SK-N-SH (cell line): Measurements from ENCODE around the gene SPINT2.

Experiments used
- CHD2 ChIP-seq: fragments of 150-350 bp; IDR thresholded peaks from 2 replicates; pipeline ENCODE4 v1.6.1; 2018; ENCODE audit warnings: low read length; ENCODE audit not compliant: partially characterized antibody
- CTCF ChIP-seq: fragments of 200-600 bp; sonication (generic); IDR thresholded peaks from 2 replicates; pipeline ENCODE4 v1.6.1; 2017; ENCODE audit warnings: antibody characterized with exemption, mild to moderate bottlenecking, moderate library complexity
- EP300 ChIP-seq, 2 experiments: IDR thresholded peaks; 2 replicates each; pipeline versions ENCODE4 v1.4.0 to v1.6.1; 2012; ENCODE audit warnings: borderline replicate concordance in 1 of 2, low read depth in 1 of 2, low read length in 1 of 2
- FOXM1 ChIP-seq: IDR thresholded peaks from 2 replicates; pipeline ENCODE4 v1.4.0; 2012; ENCODE audit warnings: low read depth, mild to moderate bottlenecking
- GATA2 ChIP-seq: sonication (generic); formaldehyde crosslinking; IDR thresholded peaks from 2 replicates; pipeline ENCODE4 v1.5.0; 2020; ENCODE audit warnings: mild to moderate bottlenecking, missing genetic modification reagents
- MXI1 ChIP-seq: IDR thresholded peaks from 2 replicates; pipeline ENCODE4 v1.6.1; 2012; ENCODE audit warnings: mild to moderate bottlenecking, low read depth, low read length, improper control_type of control experiment
- POLR2AphosphoS5 ChIP-seq: IDR thresholded peaks from 2 replicates; pipeline ENCODE4 v1.6.1; 2012; ENCODE audit warnings: low read depth, low read length
- RAD21 ChIP-seq: IDR thresholded peaks from 2 replicates; pipeline ENCODE4 v1.6.1; 2012; ENCODE audit warnings: mild to moderate bottlenecking, low read length
- RCOR1 ChIP-seq: fragments of 150-350 bp; IDR thresholded peaks from 2 replicates; pipeline ENCODE4 v1.6.1; 2017; ENCODE audit warnings: antibody characterized with exemption, low read length
- REST ChIP-seq: IDR thresholded peaks from 2 replicates; pipeline ENCODE4 v1.6.1; 2012; ENCODE audit warnings: mild to moderate bottlenecking, low read depth, low read length, moderate library complexity
- SMC3 ChIP-seq: IDR thresholded peaks from 2 replicates; pipeline ENCODE4 v1.6.1; 2012; ENCODE audit warnings: low read depth, low read length, improper control_type of control experiment
- TAF1 ChIP-seq: IDR thresholded peaks from 2 replicates; pipeline ENCODE4 v1.6.1; 2012; ENCODE audit warnings: low read depth, mild to moderate bottlenecking, low read length, moderate library complexity, borderline replicate concordance
- YY1 ChIP-seq: IDR thresholded peaks from 2 replicates; pipeline ENCODE4 v1.4.0; 2012; ENCODE audit warnings: low read depth, mild to moderate bottlenecking
- ZBTB33 ChIP-seq: IDR thresholded peaks from 2 replicates; pipeline ENCODE4 v1.4.0; 2012; ENCODE audit warnings: low read depth, borderline replicate concordance

GRCh38 chr19:38306236-38306635, 41.9 kb downstream of the SPINT2 start:
- TF ChIP-seq GATA2 (CRISPR knock-in tag) (no peak), MXI1 (no peak), REST (no peak), CTCF (no peak), RCOR1 (no peak), SMC3 (no peak), YY1 (no peak), RAD21 (no peak), ZBTB33 (no peak), TAF1 (no peak), FOXM1 (no peak), EP300 (IDR thresholded peaks at IDR 0.05; ENCODE audit: borderline replicate concordance in 1 of 2, low read depth in 1 of 2, low read length in 1 of 2) (no peak), POLR2AphosphoS5 (no peak), CHD2 (no peak)
